ENCODE measurements around the gene FCGR2B.
"Not testable (repeated sequence)": the region's sequence is repeated elsewhere in the genome, so short reads cannot be mapped to it uniquely, and the experiment has no call there.

Gene FCGR2B

DNA sequence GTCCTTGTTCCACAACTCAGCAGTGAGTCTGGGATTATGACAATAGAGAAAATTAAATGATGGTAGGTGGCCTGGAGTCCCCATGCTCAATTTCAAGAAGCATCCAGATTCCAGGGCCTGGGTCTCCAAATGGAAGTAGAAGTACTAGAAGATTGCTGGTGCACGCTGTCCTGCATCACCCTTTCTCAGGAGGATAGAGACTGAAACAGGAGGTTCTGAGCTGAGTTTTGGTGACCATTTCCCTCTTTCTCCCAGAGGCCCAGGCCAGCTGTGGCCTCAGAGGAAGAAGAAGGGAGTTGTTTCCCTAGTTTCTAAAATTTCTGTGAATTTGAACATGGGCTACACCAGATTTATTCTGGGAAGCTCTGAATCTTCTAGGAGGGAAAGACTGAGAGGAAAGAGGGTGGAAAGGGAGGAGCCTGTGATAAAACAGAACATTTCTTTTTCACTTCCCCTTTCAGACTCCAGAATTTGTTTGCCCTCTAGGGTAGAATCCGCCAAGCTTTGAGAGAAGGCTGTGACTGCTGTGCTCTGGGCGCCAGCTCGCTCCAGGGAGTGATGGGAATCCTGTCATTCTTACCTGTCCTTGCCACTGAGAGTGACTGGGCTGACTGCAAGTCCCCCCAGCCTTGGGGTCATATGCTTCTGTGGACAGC lies at the start of gene FCGR2B:
FCGR2B (plus strand) TSS at position 460 of the 656 bp plus-strand sequence; CDS start at position 559, 99 bp downstream.
- not testable (repeated sequence) for DNase-seq (ENCODE audit: low read depth in 1 of 2, low spot score in 1 of 2)

- not testable (repeated sequence) for DNase-seq (ENCODE audit: low read depth in 1 of 2, low spot score in 1 of 2)
These were observed 46.5 kb upstream of the FCGR2B start for GRCh38 chr1:161616417-161616816.

GRCh38 chr1:161618517-161618916 lies 44.4 kb upstream of the FCGR2B start:
- DNase-seq (ENCODE audit: low read depth in 1 of 2, low spot score in 1 of 2) = not testable (repeated sequence)

DNA sequence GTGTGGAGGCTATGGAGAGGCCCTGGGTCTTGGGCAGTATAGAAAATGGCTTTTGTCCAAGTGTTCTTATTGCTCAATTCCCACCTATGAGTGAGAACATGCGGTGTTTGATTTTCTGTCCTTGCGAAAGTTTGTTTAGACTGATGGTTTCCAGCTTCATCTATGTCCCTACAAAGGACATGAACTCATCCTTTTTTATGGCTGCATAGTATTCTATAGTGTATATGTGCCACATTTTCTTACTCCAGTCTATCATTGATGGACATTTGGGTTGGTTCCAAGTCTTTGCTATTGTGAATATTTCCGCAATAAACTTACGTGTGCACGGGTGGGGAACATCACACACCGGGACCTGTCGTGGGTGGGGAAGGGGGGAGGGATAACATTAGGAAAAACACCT lies 42.5 kb upstream of the FCGR2B start:
- DNase-seq (ENCODE audit: low read depth in 1 of 2, low spot score in 1 of 2) = not testable (repeated sequence)

- peak; percentile 91 to 94 for DNase-seq (ENCODE audit: low read depth in 1 of 2, low spot score in 1 of 2)
These were observed 41.6 kb upstream of the FCGR2B start for GRCh38 chr1:161621181-161622000.

GRCh38 chr1:161622054-161622453 lies 40.9 kb upstream of the FCGR2B start:
- DNase-seq (ENCODE audit: low read depth in 1 of 2, low spot score in 1 of 2) = not testable (repeated sequence)

GRCh38 chr1:161623401-161624051 lies 39.4 kb upstream of the FCGR2B start:
- not testable (repeated sequence) for DNase-seq (ENCODE audit: low read depth in 1 of 2, low spot score in 1 of 2)

DNA sequence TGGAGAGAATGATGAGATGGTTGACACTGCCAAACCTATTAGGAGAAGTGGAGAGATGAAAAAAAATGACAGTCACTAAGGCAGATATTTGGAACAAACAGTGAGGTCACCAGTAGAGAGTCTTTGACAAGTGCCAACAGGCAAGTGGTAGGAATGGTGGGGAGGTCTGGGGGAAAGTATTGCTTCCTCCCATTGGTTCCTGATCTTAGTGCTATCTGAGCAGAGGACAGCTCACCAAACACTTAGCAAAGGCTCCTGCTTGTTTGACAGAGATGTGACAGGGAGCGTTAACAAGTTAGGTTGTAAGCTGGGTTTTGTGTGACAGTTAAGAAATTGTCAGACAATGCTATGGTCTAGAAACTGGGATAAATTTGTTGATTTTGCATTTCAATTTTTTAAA lies 38.3 kb upstream of the FCGR2B start:
- not testable (repeated sequence) for DNase-seq (ENCODE audit: low read depth in 1 of 2, low spot score in 1 of 2)

DNA sequence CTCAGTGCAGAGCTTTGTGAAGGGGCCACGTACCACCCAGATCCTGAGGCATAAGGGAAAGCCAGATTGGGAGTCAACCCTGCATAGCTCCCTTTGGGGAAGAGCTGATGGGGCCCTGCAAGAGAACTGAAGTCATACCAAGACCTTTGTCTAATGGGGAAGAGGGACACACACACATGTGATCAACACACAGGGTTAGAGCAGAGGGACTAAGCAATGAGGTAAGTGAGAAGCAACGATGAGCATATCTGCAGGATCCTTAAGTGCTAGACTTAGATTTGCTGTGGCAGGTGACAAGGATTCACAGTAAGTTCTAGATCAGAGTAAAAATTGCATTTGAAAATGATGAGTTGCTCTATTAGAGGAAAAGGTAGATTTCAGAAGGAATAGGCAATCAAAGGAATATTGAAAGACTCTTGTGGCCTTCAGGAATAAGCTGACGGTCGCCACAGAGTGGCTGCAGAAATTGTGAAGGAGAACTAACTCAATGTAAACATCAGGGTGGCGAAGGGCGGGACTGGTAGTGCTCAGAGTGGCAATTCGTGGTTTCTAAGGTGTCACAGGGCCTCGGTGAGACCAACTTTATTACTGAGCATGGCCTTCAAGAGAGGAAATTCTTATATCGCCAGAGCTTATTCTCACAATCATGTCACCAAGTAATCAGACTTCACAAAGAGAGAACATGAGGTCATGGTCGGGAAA lies 36.3 kb upstream of the FCGR2B start:
- not testable (repeated sequence) for DNase-seq (ENCODE audit: low read depth in 1 of 2, low spot score in 1 of 2)

GRCh38 chr1:161630128-161630742 lies 32.7 kb upstream of the FCGR2B start:
- not testable (repeated sequence) for DNase-seq (ENCODE audit: low read depth in 1 of 2, low spot score in 1 of 2)

GRCh38 chr1:161631076-161631475 lies 31.9 kb upstream of the FCGR2B start, which contains the start of gene FCGR3B:
Gene FCGR3B, minus strand, starts transcription at chr1:161631176. Its CDS starts 82 bp downstream, at chr1:161631094.
- no peak for DNase-seq (ENCODE audit: low read depth in 1 of 2, low spot score in 1 of 2)

- not testable (repeated sequence) for DNase-seq (ENCODE audit: low read depth in 1 of 2, low spot score in 1 of 2)
These were observed 27.9 kb upstream of the FCGR2B start for GRCh38 chr1:161634993-161635392.

DNA sequence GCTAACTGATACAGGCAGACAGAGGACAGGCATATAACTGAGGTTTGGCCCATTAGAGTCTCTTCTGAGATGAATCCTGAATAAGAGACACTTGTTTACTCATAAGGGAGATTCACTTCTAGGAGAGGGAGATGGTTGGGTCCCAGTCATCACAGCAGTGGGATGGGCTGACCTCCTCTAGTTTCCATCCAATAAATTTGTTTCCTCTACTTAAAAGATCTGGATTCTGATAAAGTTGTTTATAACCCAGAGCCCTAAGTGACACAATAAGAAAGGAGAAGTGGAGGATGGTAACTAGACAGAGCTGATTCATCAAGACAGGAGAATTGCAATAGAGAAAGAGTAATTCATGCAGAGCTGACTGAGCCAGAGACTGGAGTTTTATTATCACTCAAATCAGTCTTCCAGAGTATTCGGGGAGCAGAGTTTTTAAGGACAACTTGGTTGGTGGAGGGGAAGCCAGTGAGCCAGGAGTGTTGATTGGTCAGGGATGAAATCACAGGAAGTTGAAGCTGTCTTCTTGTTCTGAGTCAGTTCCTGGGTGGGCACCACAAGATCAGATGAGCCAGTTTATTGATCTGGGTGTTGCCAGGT lies 26.7 kb upstream of the FCGR2B start:
- DNase-seq (ENCODE audit: low read depth in 1 of 2, low spot score in 1 of 2) = not testable (repeated sequence)

- DNase-seq (ENCODE audit: low read depth in 1 of 2, low spot score in 1 of 2) = not testable (repeated sequence)
These were observed 26.0 kb upstream of the FCGR2B start for GRCh38 chr1:161636976-161637375.

- DNase-seq (ENCODE audit: low read depth in 1 of 2, low spot score in 1 of 2) = not testable (repeated sequence)
These were observed 24.5 kb upstream of the FCGR2B start for GRCh38 chr1:161638251-161638993.

DNA sequence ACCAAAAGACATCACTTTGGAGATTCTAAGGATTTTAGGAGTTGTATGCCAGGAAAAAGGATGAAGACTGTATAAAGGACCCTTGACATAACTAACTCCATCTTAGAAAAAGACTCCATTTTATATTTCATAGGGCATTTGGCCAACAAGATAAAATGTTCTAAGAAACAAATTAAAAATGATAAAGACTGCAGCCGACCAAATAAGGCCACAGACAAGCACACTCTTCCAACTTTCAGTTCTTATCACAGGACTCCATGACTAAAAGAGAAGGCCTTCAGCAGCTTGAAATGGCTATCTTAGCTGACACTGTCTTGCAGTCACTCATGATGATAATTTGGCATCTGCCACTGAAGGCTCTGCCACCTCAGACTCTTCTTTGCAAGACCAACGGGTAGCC lies 23.7 kb upstream of the FCGR2B start:
- DNase-seq (ENCODE audit: low read depth in 1 of 2, low spot score in 1 of 2) = not testable (repeated sequence)

GRCh38 chr1:161642697-161643096 lies 20.2 kb upstream of the FCGR2B start:
- DNase-seq (ENCODE audit: low read depth in 1 of 2, low spot score in 1 of 2) = not testable (repeated sequence)

- not testable (repeated sequence) for DNase-seq (ENCODE audit: low read depth in 1 of 2, low spot score in 1 of 2)
These were observed 19.3 kb upstream of the FCGR2B start for GRCh38 chr1:161643481-161644208.

- DNase-seq (ENCODE audit: low read depth in 1 of 2, low spot score in 1 of 2) = not testable (repeated sequence)
These were observed 18.1 kb upstream of the FCGR2B start for GRCh38 chr1:161644855-161645254.
